HL-60 (cell line): ENCODE measurements around the gene SAE1.

ENCODE experiments used
- DNase-seq, 2 experiments: peaks; one replicate each; pipeline ENCODE4 v3.0.0-alpha.2; 2010 to 2020; ENCODE audit warnings: low read depth in 1 of 2, low spot score in 1 of 2
- H3K27ac ChIP-seq: fragments of 250-450 bp; sonication (Bioruptor Pico); replicated peaks from 2 replicates; pipeline ENCODE4 v1.5.1; 2020; ENCODE audit warnings: mild to moderate bottlenecking, moderate library complexity
- H3K27me3 ChIP-seq: fragments of 250-450 bp; sonication (Bioruptor Pico); 2 replicates; pipeline ENCODE4 v1.5.1; 2021; ENCODE audit warnings: mild to moderate bottlenecking, moderate library complexity; ENCODE audit not compliant: insufficient read depth, poor library complexity, severe bottlenecking
- H3K4me3 ChIP-seq: replicated peaks from 2 replicates; pipeline ENCODE4 v1.5.1; 2011; ENCODE audit warnings: mild to moderate bottlenecking, control low read depth, low read length; ENCODE audit not compliant: insufficient read depth
- GABPA ChIP-seq: IDR thresholded peaks from 2 replicates; pipeline ENCODE4 v1.6.1; 2012; ENCODE audit warnings: low read depth
- POLR2AphosphoS5 ChIP-seq: IDR thresholded peaks from 2 replicates; pipeline ENCODE4 v1.6.1; 2012; ENCODE audit warnings: low read depth
- REST ChIP-seq: IDR thresholded peaks from 2 replicates; pipeline ENCODE4 v1.6.1; 2012; ENCODE audit warnings: low read depth; ENCODE audit not compliant: insufficient replicate concordance
- SPI1 ChIP-seq: IDR thresholded peaks from 2 replicates; pipeline ENCODE4 v1.6.1; 2012; ENCODE audit warnings: low read depth, mild to moderate bottlenecking, borderline replicate concordance
- TF ChIP-seq, protein P1 (sequence below): IDR thresholded peaks from one replicate; pipeline ENCODE4 v1.5.1; 2011; ENCODE audit warnings: low read length, control low read depth, inconsistent platforms; ENCODE audit not compliant: insufficient read depth

The SAE1 gene

GRCh38 chr19:47183601-47184000, 53.0 kb downstream of the SAE1 start:
- TF ChIP-seq REST (no peak), POLR2AphosphoS5 (no peak), GABPA (no peak), SPI1 (no peak)
- TF ChIP-seq, protein P1, sequence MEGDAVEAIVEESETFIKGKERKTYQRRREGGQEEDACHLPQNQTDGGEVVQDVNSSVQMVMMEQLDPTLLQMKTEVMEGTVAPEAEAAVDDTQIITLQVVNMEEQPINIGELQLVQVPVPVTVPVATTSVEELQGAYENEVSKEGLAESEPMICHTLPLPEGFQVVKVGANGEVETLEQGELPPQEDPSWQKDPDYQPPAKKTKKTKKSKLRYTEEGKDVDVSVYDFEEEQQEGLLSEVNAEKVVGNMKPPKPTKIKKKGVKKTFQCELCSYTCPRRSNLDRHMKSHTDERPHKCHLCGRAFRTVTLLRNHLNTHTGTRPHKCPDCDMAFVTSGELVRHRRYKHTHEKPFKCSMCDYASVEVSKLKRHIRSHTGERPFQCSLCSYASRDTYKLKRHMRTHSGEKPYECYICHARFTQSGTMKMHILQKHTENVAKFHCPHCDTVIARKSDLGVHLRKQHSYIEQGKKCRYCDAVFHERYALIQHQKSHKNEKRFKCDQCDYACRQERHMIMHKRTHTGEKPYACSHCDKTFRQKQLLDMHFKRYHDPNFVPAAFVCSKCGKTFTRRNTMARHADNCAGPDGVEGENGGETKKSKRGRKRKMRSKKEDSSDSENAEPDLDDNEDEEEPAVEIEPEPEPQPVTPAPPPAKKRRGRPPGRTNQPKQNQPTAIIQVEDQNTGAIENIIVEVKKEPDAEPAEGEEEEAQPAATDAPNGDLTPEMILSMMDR = no peak
- Histone ChIP-seq H3K27ac (no peak overlapping the region), H3K4me3 (no peak overlapping the region), H3K27me3 (no peaks in the 10 kb centered on the region)
- DNase-seq = no peak

- no peaks in the 10 kb centered on the region for H3K27me3 ChIP-seq
- no peak for DNase-seq
- no peak for TF ChIP-seq GABPA
- TF ChIP-seq, protein P1 = no peak
- TF ChIP-seq SPI1 = no peak
- TF ChIP-seq POLR2AphosphoS5 = no peak
- TF ChIP-seq REST = no peak
- H3K4me3 ChIP-seq = no peak overlapping the region
- H3K27ac ChIP-seq = no peak overlapping the region
Measured at GRCh38 chr19:47186446-47187334, 56.1 kb downstream of the SAE1 start.

GRCh38 chr19:47187335-47187655, 56.7 kb downstream of the SAE1 start:
- DNase-seq = no peak
- H3K4me3 ChIP-seq = no peak overlapping the region
- TF ChIP-seq REST (no peak), GABPA (no peak), SPI1 (no peak), POLR2AphosphoS5 (no peak)
- TF ChIP-seq, protein P1 = no peak
- H3K27ac ChIP-seq = no peak overlapping the region
- H3K27me3 ChIP-seq = no peaks in the 10 kb centered on the region
